Measurements from ENCODE around the gene TMEM259.
A peak's percentile ranks its signal among the peaks of the same experiment; 100 is the strongest.

DNA sequence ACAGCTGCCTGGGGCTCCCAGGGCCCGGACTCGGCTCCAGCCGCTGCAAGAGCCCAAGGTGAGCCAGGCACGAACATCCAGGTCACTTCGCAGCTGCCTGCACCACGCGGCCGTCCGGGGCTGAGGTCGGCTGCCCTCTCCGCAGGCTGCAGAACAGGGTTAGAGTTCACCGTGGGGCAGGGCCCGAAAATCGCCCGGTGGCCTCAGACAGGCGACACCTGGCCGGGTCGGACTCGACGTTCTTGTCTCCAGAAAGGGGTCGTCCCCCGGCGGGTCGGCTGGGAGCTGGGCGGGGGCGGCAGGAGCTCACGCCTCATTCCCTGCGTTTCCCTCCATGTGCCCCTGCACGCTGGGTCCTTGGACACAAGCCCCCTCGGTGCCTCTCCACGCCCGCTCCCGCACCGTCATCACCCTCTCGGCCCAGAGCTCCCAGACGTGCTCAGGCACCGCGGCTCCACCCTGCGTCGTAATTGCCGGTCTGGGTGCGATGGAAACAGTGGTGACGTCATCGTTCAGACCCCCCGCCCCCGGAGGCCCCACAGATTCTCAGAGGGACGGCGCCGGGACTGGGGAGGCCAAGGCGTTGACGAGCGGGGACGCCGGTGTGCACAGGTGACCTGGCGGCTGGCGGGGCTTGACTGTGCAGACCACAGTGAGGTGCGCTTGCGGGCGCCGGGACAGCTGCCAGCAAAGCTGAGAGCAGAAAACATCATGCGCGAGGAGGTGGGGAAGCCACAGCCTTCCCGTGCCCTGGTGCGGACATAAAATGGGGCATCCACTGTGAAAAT lies 24.7 kb downstream of the TMEM259 start:
- TF ChIP-seq, protein P1, sequence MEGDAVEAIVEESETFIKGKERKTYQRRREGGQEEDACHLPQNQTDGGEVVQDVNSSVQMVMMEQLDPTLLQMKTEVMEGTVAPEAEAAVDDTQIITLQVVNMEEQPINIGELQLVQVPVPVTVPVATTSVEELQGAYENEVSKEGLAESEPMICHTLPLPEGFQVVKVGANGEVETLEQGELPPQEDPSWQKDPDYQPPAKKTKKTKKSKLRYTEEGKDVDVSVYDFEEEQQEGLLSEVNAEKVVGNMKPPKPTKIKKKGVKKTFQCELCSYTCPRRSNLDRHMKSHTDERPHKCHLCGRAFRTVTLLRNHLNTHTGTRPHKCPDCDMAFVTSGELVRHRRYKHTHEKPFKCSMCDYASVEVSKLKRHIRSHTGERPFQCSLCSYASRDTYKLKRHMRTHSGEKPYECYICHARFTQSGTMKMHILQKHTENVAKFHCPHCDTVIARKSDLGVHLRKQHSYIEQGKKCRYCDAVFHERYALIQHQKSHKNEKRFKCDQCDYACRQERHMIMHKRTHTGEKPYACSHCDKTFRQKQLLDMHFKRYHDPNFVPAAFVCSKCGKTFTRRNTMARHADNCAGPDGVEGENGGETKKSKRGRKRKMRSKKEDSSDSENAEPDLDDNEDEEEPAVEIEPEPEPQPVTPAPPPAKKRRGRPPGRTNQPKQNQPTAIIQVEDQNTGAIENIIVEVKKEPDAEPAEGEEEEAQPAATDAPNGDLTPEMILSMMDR (IDR thresholded peaks at IDR 0.05 in 2 of 3, conservative IDR thresholded peaks at IDR 0.05 in 1 of 3; ENCODE audit: borderline replicate concordance in 1 of 3, insufficient read depth in 1 of 3, low read depth in 2 of 3, low read length in 2 of 3) = no peak
- TF ChIP-seq JUND (IDR thresholded peaks at IDR 0.05) = no peak; the same call in 1 of the 2 replicates
- TF ChIP-seq POLR2AphosphoS5 (IDR thresholded peaks at IDR 0.05; ENCODE audit: low read depth, low read length) = 0 out of 2 replicates have a peak, but pooled peaks have one; percentile 16
- TF ChIP-seq POLR2A (IDR thresholded peaks at IDR 0.05; ENCODE audit: borderline replicate concordance, extremely low read depth, insufficient read depth, insufficient read length) = no peak
- TF ChIP-seq, protein P2, sequence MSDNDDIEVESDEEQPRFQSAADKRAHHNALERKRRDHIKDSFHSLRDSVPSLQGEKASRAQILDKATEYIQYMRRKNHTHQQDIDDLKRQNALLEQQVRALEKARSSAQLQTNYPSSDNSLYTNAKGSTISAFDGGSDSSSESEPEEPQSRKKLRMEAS (IDR thresholded peaks at IDR 0.05) = no peak; the same call in 1 of the 2 replicates
- no peak for TF ChIP-seq EZH2 (IDR thresholded peaks at IDR 0.05)
- no peak for TF ChIP-seq YY1 (IDR thresholded peaks at IDR 0.05; ENCODE audit: extremely low read depth, insufficient replicate concordance, low read depth, low read length)
- TF ChIP-seq, protein P3, sequence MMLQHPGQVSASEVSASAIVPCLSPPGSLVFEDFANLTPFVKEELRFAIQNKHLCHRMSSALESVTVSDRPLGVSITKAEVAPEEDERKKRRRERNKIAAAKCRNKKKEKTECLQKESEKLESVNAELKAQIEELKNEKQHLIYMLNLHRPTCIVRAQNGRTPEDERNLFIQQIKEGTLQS (IDR thresholded peaks at IDR 0.05) = no peak
- TF ChIP-seq TCF7L2 (IDR thresholded peaks at IDR 0.05; ENCODE audit: borderline replicate concordance, extremely low read depth, insufficient read depth, insufficient read length) = peak; percentile 12
- TF ChIP-seq EZH2phosphoT487 (IDR thresholded peaks at IDR 0.05; ENCODE audit: borderline replicate concordance) = no peak
- no peak for TF ChIP-seq SP1 (IDR thresholded peaks at IDR 0.05; ENCODE audit: low read depth)
- TF ChIP-seq, protein P4, sequence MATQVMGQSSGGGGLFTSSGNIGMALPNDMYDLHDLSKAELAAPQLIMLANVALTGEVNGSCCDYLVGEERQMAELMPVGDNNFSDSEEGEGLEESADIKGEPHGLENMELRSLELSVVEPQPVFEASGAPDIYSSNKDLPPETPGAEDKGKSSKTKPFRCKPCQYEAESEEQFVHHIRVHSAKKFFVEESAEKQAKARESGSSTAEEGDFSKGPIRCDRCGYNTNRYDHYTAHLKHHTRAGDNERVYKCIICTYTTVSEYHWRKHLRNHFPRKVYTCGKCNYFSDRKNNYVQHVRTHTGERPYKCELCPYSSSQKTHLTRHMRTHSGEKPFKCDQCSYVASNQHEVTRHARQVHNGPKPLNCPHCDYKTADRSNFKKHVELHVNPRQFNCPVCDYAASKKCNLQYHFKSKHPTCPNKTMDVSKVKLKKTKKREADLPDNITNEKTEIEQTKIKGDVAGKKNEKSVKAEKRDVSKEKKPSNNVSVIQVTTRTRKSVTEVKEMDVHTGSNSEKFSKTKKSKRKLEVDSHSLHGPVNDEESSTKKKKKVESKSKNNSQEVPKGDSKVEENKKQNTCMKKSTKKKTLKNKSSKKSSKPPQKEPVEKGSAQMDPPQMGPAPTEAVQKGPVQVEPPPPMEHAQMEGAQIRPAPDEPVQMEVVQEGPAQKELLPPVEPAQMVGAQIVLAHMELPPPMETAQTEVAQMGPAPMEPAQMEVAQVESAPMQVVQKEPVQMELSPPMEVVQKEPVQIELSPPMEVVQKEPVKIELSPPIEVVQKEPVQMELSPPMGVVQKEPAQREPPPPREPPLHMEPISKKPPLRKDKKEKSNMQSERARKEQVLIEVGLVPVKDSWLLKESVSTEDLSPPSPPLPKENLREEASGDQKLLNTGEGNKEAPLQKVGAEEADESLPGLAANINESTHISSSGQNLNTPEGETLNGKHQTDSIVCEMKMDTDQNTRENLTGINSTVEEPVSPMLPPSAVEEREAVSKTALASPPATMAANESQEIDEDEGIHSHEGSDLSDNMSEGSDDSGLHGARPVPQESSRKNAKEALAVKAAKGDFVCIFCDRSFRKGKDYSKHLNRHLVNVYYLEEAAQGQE (IDR thresholded peaks at IDR 0.05; ENCODE audit: low read depth) = no peak
- TF ChIP-seq ZNF274 (IDR thresholded peaks at IDR 0.05; ENCODE audit: low read depth, low read length) = no peak
- TF ChIP-seq CBX3 (IDR thresholded peaks at IDR 0.05; ENCODE audit: low read depth) = no peak

All from HCT116 (cell line).